ENCODE measurements around the gene MICAL2.

Gene MICAL2

GRCh38 chr11:12117611-12118010, 7.2 kb downstream of the MICAL2 start:
- no peak for DNase-seq

- no peak for DNase-seq
Observed at GRCh38 chr11:12118949-12119348, 8.6 kb downstream of the MICAL2 start.

- no peak for DNase-seq
Observed at GRCh38 chr11:12119502-12119901, 9.1 kb downstream of the MICAL2 start.

- DNase-seq = no peak
Observed at GRCh38 chr11:12120031-12121008, 9.9 kb downstream of the MICAL2 start.

GRCh38 chr11:12121011-12121410, 10.6 kb downstream of the MICAL2 start:
- no peak for DNase-seq

GRCh38 chr11:12121517-12121916, 11.1 kb downstream of the MICAL2 start:
- DNase-seq = no peak

GRCh38 chr11:12122083-12122482, 11.7 kb downstream of the MICAL2 start:
- DNase-seq = no peak

GRCh38 chr11:12123273-12123672, 12.9 kb downstream of the MICAL2 start:
- DNase-seq = no peak

GRCh38 chr11:12123799-12124198, 13.4 kb downstream of the MICAL2 start:
- no peak for DNase-seq

- DNase-seq = no peak
Observed at GRCh38 chr11:12124306-12124705, 13.9 kb downstream of the MICAL2 start.

- no peak for DNase-seq
Observed at GRCh38 chr11:12125609-12126149, 15.3 kb downstream of the MICAL2 start.

GRCh38 chr11:12126344-12127019, 16.1 kb downstream of the MICAL2 start:
- no peak for DNase-seq

- no peak for DNase-seq
Observed at GRCh38 chr11:12127206-12127898, 17.0 kb downstream of the MICAL2 start.

GRCh38 chr11:12128301-12128751, 17.9 kb downstream of the MICAL2 start:
- no peak for DNase-seq

- DNase-seq = no peak
Observed at GRCh38 chr11:12129227-12129626, 18.8 kb downstream of the MICAL2 start.

GRCh38 chr11:12130180-12130980, 20.0 kb downstream of the MICAL2 start:
- no peak for DNase-seq

GRCh38 chr11:12131943-12132789, 21.8 kb downstream of the MICAL2 start:
- DNase-seq = no peak

- no peak for DNase-seq
Observed at GRCh38 chr11:12132790-12133145, 22.4 kb downstream of the MICAL2 start.

- DNase-seq = no peak
Observed at GRCh38 chr11:12133547-12134235, 23.3 kb downstream of the MICAL2 start.

GRCh38 chr11:12134236-12134585, 23.8 kb downstream of the MICAL2 start:
- DNase-seq = no peak

GRCh38 chr11:12135185-12135584, 24.8 kb downstream of the MICAL2 start:
- DNase-seq = no peak
